Esophagus muscularis mucosa (tissue), 4 donors: ENCODE data around the gene TJP2. TPM values are rescaled to one million over a fixed set of nuclear protein-coding genes. Genes with fewer than 3 reads are reported as not detected.

Source experiments
- DNase-seq: peaks from one replicate; pipeline ENCODE4 v3.0.0-alpha.2; 2017; ENCODE audit errors: extremely low spot score
- H3K27ac ChIP-seq, 4 donors: fragments of 200-600 bp; sonication (generic); replicated peaks in 1 of 4; 1 replicate in 3 of 4; 2 replicates in 1 of 4; pipeline ENCODE4 v1.5.1; 2016 to 2019; ENCODE audit warnings: mild to moderate bottlenecking in 1 of 4
- H3K27me3 ChIP-seq, 4 donors: fragments of 200-600 bp; sonication (generic); one replicate each; pipeline versions ENCODE4 v1.5.1 to v1.6.0; 2016 to 2019
- H3K36me3 ChIP-seq, 4 donors: fragments of 200-600 bp; sonication (generic); one replicate each; pipeline ENCODE4 v1.5.1; 2016 to 2019
- H3K4me1 ChIP-seq, 4 donors: fragments of 200-600 bp; sonication (generic); one replicate each; pipeline ENCODE4 v1.5.1; 2016 to 2019
- H3K4me3 ChIP-seq, 4 donors: fragments of 200-600 bp; sonication (generic); 1 replicate in 2 of 4; 2 replicates in 2 of 4; pipeline ENCODE4 v1.5.1; 2016 to 2019; ENCODE audit warnings: mild to moderate bottlenecking in 4 of 4, moderate library complexity in 1 of 4
- H3K9me3 ChIP-seq, 4 donors: fragments of 200-600 bp; sonication (generic); 1 replicate in 3 of 4; 2 replicates in 1 of 4; pipeline ENCODE4 v1.5.1; 2016 to 2019
- CTCF ChIP-seq, 3 experiments: fragments of 200-600 bp in 2 of 3; fragments of 450-650 bp in 1 of 3; sonication (generic) in 2 of 3; IDR thresholded peaks; one replicate each; pipeline ENCODE4 v1.5.1; 2017 to 2019; ENCODE audit warnings: antibody characterized with exemption in 3 of 3, mild to moderate bottlenecking in 2 of 3, moderate library complexity in 1 of 3
- EP300 ChIP-seq: sonication (generic); formaldehyde crosslinking; IDR thresholded peaks from one replicate; pipeline ENCODE4 v1.6.1; 2017; ENCODE audit warnings: antibody characterized with exemption
- POLR2A ChIP-seq: fragments of 450-650 bp; IDR thresholded peaks from one replicate; pipeline ENCODE4 v1.6.1; 2017; ENCODE audit warnings: antibody characterized with exemption, moderate library complexity, mild to moderate bottlenecking, low read depth
- POLR2AphosphoS5 ChIP-seq, 2 donors: sonication (generic); formaldehyde crosslinking; IDR thresholded peaks; one replicate each; pipeline ENCODE4 v1.6.1; 2017; ENCODE audit warnings: antibody characterized with exemption in 2 of 2
- WGBS: methylation state at CpG from one replicate; pipeline ENCODE4 v1.1.5; 2018; 5-methylcytosine and 5-hydroxymethylcytosine counted together
- intact Hi-C: fragments of 100-400 bp; cut with DNase I; formaldehyde crosslinking; loops from one replicate; pipeline ENCODE4 v1.15.1; 2023
- total RNA-seq, 4 donors: library from RNA; depleted of rRNA; stranded (reverse); fragments of >200 nt; gene quantifications; one replicate each; pipeline versions ENCODE4 v1.1.0 to v1.2.1, GENCODE V29; 2016

The TJP2 gene
- total RNA-seq, 4 donors from 2014 or later = 101 to 172 (median 125) TPM

- no peak overlapping the region for H3K27ac ChIP-seq
- intact Hi-C loops = no loop called here
- no peaks in the 10 kb centered on the region for H3K36me3 ChIP-seq
- no peak overlapping the region for H3K4me3 ChIP-seq
- peaks cover 16 to 21% (median 17%) of the 10 kb centered on the region in 4 donors for H3K4me1 ChIP-seq
- no peaks in the 10 kb centered on the region for H3K9me3 ChIP-seq
- DNase-seq = no peak
- H3K27me3 ChIP-seq = no peaks in the 10 kb centered on the region
- TF ChIP-seq POLR2A = no peak
- TF ChIP-seq POLR2AphosphoS5 (IDR thresholded peaks at IDR 0.05) = no peak
- no peak for TF ChIP-seq EP300
- 36% methylated on average over 1 of the region's 1 CpG for whole genome bisulfite sequencing
Observed at GRCh38 chr9:69293156-69293555, 119.1 kb downstream of the TJP2 start.

DNA sequence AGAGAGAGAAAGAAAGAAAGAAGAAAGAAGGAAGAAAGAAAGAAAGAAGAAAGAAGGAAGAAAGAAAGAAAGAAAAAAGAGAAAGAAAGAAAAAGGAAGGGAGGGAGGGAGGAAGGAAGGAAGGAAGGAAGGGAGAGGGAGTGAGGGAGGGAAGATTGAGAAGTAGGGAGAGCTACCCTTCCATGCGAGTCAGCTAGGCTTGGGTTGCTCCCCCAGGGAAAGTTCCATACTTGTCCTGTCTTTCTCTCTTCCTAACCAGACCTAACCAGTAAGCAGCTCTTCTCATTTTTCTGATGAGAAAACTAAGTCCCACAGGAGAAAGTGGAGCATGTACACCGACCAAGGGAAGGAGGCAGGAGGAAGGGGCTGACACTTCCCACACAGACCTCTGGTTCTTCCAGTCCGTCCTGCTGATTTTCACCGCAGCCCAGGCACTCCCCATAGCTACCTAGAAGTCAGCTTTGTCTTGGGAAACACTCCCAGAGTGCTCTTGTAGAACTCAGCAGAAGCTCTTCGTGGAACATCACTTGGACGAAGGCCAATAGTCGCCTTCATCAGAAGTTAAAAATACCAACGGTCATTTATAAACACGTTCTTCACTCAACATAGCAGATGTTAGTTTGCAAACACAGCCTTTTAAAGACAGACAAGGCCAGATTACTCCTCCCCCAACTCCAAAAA, 121.9 kb downstream of the TJP2 start:
- intact Hi-C loops = no loop called here
- Histone ChIP-seq H3K4me1 (peaks cover 16 to 36% (median 17%) of the 10 kb centered on the region in 4 donors), H3K36me3 (no peaks in the 10 kb centered on the region), H3K27ac (peak overlapping the region; percentile 47 to 67 (median 60)), H3K4me3 (no peak overlapping the region), H3K9me3 (no peaks in the 10 kb centered on the region), H3K27me3 (no peaks in the 10 kb centered on the region)
- WGBS = 16% methylated on average over 9 of the region's 9 CpGs
- TF ChIP-seq EP300 (no peak), POLR2AphosphoS5 (IDR thresholded peaks at IDR 0.05) (peak; percentile 52 to 55)
- no peak for DNase-seq

GRCh38 chr9:69297300-69297980, 123.4 kb downstream of the TJP2 start:
- Histone ChIP-seq H3K27ac (peak overlapping the region in 2 of 4 donors; percentile 47 to 67), H3K4me1 (peaks cover 16 to 36% (median 17%) of the 10 kb centered on the region in 4 donors), H3K27me3 (no peaks in the 10 kb centered on the region), H3K4me3 (no peak overlapping the region), H3K36me3 (no peaks in the 10 kb centered on the region), H3K9me3 (no peaks in the 10 kb centered on the region)
- TF ChIP-seq CTCF (IDR thresholded peaks at IDR 0.05) (no peak), POLR2AphosphoS5 (IDR thresholded peaks at IDR 0.05) (no peak), EP300 (no peak), POLR2A (no peak)
- 79% methylated on average over 11 of the region's 11 CpGs for WGBS
- DNase-seq = no peak
- intact Hi-C loops = no loop called here

GRCh38 chr9:69299315-69299714, 125.2 kb downstream of the TJP2 start:
- WGBS = 48% methylated on average over 1 of the region's 1 CpG
- no peak overlapping the region for H3K27ac ChIP-seq
- H3K4me3 ChIP-seq = no peak overlapping the region
- peaks cover 16 to 36% (median 17%) of the 10 kb centered on the region in 4 donors for H3K4me1 ChIP-seq
- no peaks in the 10 kb centered on the region for H3K9me3 ChIP-seq
- TF ChIP-seq POLR2AphosphoS5 (IDR thresholded peaks at IDR 0.05) (no peak), POLR2A (no peak), CTCF (IDR thresholded peaks at IDR 0.05) (no peak), EP300 (no peak)
- no peak for DNase-seq
- no peaks in the 10 kb centered on the region for H3K36me3 ChIP-seq
- H3K27me3 ChIP-seq = no peaks in the 10 kb centered on the region
- intact Hi-C loops = no loop called here

GRCh38 chr9:69299826-69300225, 125.7 kb downstream of the TJP2 start:
- no peak overlapping the region for H3K4me3 ChIP-seq
- TF ChIP-seq CTCF (IDR thresholded peaks at IDR 0.05) (no peak), EP300 (no peak), POLR2A (no peak), POLR2AphosphoS5 (IDR thresholded peaks at IDR 0.05) (no peak)
- no peak for DNase-seq
- no peaks in the 10 kb centered on the region for H3K9me3 ChIP-seq
- peaks cover 16 to 36% (median 17%) of the 10 kb centered on the region in 4 donors for H3K4me1 ChIP-seq
- intact Hi-C loops = no loop called here
- no peaks in the 10 kb centered on the region for H3K27me3 ChIP-seq
- no peak overlapping the region for H3K27ac ChIP-seq
- no peaks in the 10 kb centered on the region for H3K36me3 ChIP-seq
- 47% methylated on average over 1 of the region's 1 CpG for WGBS
